OCI-LY1 (cell line): ENCODE data around the gene EXOC3L1.

ENCODE experiments used
- EZH2 ChIP-seq: fragments of 200-600 bp; sonication (generic), shearing (Covaris generic); IDR thresholded peaks from 2 replicates; pipeline ENCODE4 v1.8.0; 2017; ENCODE audit warnings: borderline replicate concordance, mixed run types, mild to moderate bottlenecking, antibody characterized with exemption, low read length, moderate library complexity, mixed read lengths
- TF ChIP-seq, protein P1 (sequence below): fragments of 200-600 bp; sonication (generic), shearing (Covaris generic); IDR thresholded peaks from 2 replicates; pipeline ENCODE4 v1.5.1; 2017; ENCODE audit warnings: mild to moderate bottlenecking, antibody characterized with exemption, low read length, moderate library complexity, mixed read lengths

DNA sequence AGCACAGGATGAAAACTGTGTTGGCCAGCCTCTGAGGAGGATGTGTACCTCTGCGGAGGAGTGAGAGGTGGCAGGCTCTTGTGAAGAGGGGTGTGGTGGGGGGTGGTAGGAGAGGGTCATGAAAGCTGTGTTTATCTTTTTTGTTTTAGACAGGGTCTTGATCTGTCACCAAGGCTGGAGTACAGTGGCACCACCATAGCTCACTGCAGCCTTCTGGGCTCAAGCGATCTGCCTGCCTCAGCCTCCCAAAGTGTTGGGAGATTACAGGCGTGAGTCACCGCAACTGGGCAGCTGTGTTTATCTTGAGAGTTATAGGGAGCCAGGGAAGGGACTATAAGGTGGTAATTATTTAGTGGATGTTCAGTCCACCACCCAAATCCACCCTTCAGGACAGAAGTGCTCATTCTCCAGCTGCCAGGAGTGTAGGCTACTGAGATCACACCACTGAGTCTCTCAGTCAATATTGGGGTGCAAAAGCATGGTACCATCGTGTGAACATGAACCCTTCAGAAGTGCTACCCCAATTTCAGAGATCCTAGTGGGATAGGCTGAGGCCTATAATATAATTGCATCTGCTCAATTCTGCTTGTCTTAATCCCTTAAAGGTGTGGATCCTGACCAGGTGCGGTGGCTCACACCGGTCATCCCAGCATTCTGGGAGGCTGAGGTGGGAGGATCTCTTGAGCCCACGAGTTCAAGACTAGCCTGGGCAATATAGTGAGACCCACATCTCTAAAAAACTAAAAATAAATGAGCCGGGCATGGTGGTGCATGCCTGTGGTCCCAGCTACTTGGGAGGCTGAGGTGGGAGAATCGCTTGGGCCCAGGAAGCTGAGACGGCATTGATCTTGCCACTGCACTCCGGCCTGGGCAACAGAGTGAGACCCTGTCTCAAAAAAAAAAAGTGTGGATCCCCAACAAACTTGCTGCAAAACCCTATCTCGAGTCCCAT lies 788 bp upstream of the EXOC3L1 start:
- TF ChIP-seq, protein P1, sequence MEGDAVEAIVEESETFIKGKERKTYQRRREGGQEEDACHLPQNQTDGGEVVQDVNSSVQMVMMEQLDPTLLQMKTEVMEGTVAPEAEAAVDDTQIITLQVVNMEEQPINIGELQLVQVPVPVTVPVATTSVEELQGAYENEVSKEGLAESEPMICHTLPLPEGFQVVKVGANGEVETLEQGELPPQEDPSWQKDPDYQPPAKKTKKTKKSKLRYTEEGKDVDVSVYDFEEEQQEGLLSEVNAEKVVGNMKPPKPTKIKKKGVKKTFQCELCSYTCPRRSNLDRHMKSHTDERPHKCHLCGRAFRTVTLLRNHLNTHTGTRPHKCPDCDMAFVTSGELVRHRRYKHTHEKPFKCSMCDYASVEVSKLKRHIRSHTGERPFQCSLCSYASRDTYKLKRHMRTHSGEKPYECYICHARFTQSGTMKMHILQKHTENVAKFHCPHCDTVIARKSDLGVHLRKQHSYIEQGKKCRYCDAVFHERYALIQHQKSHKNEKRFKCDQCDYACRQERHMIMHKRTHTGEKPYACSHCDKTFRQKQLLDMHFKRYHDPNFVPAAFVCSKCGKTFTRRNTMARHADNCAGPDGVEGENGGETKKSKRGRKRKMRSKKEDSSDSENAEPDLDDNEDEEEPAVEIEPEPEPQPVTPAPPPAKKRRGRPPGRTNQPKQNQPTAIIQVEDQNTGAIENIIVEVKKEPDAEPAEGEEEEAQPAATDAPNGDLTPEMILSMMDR, result no peak
- TF ChIP-seq EZH2, result no peak
